IPS-11a (cell line): Measurements from ENCODE around the gene AUH.
"Not testable (repeated sequence)": the region's sequence is repeated elsewhere in the genome, so short reads cannot be mapped to it uniquely, and the experiment has no call there.

Experiments
- H3K4me3 ChIP-seq: one replicate; pipeline ENCODE4 v1.5.1; 2013; ENCODE audit warnings: low read depth, low read length, control low read depth

The AUH gene

DNA sequence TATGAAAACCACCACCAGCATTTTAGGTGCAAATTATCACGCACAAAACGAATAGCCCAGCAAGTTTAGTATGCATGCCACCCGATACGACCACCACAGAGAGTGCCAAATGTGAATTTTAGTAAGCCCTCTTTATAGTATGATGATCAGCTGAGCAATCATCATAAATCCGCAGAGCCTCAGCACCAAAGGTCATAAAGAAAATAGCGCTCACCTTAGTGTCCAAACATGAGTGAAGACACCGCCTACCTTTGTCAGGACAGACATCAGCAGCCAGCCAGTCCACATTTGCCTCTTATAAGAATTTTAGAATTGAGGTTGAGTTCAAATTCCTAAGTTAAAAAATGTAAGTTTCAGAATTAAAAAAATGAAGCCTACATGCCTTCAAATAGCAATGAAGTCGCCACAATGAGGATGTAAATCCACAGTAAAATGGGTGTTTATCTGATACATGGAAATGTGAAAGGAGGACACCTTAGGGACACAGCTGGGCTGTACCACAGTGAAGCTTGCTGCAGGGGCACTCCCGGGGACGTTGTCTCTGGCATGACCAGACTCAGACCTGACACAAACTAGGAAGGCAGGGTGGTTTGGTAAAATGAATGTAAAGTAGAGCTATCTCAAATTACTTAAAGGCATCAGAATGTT is 149.0 kb downstream of the AUH start:
- H3K4me3 ChIP-seq: no peak overlapping the region

DNA sequence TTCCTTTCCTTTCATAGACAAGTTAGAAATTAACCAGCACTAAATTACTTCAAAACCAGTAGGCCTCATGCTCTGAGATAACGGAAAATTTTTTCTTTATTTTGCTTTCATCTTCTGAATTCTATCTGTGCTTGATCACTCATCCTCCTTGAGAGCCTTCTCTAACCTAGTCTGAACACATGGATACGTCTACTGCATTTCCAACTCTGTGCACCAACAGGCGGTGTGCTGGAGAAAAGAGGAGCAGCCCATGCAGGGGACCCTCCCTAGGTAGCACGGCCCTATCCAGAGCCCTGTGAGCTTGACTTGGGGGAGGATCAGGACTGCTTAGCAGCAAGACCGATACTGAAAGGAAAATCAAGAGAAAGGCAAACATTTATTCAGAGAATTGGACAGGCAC is 149.8 kb downstream of the AUH start:
- no peak overlapping the region for H3K4me3 ChIP-seq

DNA sequence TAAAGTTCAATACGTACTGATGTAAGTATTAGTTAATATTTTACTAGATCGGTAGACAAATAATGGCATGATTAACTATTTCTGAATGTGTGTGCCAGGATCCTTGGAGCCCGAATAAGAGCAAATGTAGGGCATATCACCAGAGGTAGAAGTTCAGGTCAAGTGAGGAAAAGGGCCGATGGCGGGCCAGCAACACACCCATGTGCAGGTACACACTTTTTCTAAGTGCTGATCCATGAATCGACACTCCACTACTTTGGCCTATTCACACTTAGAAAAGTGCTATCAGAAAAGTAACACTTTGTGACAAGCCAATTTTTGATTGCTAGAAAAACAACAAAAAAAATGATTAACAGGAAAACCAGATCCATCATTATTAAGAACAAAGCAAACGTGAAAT is 150.3 kb downstream of the AUH start:
- H3K4me3 ChIP-seq: no peak overlapping the region

DNA sequence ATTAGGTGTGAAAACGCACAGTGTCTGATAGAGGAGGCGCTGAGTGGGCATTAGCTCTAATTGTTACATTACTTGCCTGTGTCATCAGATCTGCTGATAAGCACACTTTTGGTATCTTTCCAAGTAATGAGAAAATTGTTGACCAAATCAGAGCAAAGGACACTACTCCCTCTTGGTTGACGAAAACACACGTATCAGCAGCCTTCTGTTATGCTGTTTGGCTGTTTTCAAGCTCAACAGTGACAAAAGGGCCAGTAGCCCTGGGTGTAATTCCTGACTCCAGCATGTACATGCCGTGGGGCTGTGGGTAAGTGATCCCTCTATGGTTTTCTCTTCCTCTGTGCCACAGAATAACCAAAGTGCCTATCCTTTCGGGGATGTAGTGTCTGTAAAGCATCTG is 151.4 kb downstream of the AUH start:
- H3K4me3 ChIP-seq: no peak overlapping the region

DNA sequence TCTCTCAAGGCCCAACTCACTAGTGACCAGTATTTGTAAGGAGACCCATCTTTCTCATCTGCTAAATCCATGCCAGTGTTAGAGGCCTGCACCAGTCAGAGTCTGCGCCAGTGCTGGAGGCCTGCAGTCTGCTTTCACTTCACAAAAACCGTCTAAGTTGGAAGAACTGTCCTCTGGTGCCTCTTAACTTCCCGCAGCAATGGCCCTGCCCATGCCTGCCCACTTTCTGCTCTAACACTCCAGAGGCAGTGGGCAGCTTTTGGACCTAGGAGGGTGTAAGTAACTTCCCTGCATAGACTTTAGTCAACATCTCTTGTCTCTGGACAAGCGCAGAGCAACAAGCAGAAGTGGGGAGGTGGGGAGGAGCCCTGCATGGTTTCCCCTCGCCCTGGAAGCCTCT is 152.9 kb downstream of the AUH start:
- no peak overlapping the region for H3K4me3 ChIP-seq

DNA sequence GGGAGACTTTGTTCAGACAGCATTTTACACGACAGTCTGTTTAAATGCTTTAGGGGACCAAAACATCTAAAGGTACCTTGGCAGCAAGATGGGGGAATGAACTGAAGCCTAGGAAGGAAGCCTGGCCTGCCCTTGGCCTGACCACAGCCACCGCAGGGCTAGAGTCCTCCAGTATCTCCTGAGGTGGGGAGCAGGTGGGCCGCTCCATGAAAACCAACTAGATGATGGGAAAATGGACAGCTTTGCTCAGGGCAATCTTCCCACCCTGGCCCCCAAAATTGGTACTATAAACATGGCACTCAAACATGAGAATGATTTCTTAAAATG is 153.3 kb downstream of the AUH start:
- H3K4me3 ChIP-seq: no peak overlapping the region

DNA sequence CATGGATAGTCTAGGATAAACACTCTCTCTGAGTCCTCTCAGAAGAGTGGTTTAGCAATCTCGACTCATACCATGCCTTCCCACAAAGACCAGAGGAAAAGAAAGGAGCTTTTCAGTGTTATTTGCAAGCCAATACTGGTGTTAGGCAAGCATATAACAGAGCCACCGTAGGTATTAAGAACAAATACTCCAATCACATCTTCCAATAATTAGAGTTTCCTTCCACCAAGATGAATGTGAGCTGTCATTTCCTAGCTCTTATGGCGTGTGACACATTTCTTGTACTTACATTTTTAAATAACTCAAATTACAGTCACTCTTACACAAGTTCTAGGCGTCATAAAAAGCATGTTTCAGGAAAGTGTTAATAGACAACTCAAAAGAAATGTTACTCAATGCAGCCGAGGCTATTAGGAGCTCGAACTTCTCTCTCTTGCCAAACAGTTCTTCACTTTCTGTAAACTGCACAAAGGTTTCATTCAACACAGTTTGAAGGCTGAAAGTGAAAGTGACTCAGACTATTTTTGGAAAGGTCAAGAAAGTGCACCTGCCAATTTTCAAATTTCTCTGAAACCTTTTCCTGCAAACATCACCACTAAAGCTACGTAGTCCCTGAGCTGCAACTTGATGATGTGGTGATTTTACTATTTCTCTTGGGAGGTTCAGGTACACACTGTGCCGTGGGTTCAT is 153.8 kb downstream of the AUH start:
- no peak overlapping the region for H3K4me3 ChIP-seq

DNA sequence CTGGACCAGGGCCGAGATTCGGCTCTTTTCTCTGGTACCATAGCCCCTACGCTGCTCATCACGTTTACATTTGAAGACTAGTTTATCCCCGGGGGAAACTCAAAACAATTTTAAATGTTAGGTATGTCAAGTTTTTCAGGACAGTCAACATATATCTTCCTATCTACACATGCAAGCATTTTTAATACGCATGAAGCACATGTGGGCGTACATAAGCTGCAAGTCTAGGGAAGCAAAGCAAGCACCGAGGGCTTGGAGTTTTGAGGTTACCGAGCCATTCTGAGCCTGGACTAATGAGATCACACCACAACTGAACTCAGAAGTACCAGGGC is 154.4 kb downstream of the AUH start:
- H3K4me3 ChIP-seq: no peak overlapping the region

DNA sequence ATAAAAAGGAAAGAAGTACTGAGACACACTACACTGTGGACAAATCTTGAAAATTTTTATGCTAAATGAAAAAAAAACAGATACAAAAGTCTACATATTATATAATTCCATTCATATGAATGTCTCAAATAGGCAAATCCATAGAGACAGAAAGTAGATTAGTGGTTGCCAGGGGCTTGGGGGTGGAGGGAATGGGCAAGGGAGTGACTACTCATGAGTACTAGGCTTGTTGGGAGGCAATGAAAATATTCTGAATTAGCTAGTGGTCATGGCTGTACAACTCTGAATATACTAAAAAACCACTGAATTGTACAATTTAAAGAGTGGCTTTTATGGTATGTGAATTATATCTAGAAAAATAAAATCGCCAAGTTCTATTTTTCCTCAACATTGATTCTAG is 154.9 kb downstream of the AUH start:
- H3K4me3 ChIP-seq: no peak overlapping the region

DNA sequence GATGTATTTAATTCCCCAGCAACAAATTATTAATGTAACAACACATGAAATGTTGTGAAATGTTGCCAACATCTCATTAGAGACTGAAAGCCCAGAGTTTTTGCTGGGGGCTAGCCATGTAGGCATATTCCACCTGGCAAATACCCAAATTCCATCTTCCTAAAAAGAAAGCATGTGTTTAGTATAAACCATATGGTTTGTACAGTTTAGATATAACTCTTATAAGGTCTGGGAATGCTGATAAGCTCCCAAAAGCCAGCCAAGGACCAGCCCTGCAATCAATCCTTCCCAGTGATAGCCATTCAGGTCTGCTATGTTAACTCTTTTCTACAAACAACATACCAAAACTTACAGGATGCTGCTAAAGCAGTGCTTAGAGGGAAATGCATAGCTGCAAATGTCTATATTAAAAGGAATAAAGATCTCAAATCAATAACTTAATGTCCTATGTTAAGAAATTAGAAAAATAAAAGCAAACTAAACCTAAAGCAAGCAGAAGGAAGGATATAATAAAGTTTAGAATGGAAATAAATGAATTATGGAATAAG is 158.9 kb downstream of the AUH start:
- no peak overlapping the region for H3K4me3 ChIP-seq

DNA sequence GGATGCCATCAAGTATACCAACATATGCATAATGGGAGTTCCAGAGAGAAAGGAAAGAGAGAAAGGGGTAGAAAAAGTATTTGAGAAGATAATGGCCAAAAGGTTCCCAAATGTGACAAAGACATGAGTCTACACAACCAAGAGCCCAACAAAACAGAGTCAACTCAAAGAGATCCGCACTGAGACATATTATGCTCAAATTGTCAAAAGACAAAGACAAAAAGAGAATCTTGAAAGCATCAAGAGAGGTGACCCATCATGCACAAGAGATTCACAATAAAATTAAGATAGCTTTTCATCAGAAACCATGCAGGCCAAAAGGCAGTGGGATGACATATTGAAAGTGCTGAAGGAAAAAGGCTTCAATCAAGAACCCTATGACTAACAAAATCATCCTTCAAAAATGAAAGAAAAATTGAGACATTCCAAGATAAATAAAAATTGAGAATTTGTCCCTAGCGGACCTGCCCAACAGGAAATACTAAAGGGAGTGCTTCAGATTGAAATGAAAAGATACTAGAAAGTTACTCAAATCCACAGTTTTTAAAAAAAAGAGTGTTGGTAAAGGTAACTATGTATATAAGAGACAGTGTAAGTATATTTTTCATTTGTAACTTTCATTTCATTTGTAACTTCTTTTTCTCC is 160.9 kb downstream of the AUH start:
- H3K4me3 ChIP-seq: no peak overlapping the region

DNA sequence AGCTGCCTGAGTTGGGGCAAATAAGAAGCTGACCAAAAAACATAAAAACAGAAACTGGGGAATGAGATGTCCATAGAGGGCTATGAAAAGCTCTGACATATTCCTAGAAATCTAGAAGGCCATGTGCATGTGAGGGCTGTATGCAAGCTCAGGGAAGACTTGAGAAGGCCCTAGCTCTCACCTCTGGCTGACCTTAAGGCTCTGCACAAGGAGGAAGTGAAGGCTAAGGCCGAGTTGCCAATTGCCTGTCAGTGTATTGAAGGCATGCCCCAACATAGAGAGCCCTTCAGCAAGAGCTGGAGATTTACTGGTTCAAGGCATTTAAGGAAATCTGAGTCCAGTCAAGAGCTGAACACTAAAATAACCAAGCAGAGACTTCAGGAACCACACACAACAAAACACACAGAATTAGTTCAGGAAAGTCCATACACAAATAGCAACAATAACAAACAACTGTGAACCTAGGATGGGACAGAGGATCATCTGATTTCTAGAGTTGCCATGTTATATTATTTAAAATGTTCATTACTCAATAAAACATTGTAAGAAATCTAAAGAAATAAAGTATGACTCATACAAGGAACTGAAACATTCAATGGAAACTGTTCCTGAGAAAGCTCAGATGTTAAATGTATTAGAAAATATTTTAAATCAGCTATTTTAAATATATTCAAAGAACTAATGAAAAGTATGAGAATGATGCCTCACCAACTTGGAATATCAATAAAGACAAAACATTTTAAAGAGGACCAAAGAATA is 161.8 kb downstream of the AUH start:
- no peak overlapping the region for H3K4me3 ChIP-seq

DNA sequence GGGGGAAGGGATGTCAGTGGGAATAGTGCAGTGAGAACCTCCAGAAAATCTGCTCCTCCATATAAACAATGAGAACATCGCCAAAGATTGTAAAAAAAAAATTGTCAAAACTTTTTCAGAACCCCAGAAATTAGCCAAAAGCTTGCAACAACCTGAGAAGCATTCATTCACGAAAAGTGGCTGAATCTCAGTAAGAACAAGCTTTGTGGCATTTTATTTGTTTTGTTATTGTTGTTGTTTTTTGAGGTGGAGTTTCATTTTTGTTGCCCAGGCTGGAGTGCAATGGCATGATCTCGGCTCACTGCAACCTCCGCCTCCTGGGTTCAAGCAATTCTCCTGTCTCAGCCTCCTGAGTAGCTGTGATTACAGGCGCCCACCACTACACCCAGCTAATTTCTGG is 162.8 kb downstream of the AUH start:
- not testable (repeated sequence) for H3K4me3 ChIP-seq

DNA sequence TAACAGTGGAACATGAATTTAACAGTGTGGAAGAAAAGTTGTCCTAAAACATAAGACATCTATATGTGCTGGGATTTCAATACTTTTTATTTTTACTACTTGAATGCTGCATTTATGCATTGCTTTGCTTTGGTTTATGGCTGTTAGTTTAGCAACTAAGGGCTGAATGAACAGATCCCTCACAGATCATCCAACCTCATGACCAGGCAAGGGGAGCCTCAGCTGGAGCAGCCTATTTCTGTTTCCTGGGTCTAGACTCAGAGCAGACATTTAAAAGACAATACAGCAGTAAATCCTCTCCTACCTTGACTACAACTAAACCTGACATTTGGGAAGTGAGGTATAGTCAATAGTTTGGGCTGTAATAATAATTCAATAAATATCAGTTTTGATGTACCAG is 163.3 kb downstream of the AUH start:
- no peak overlapping the region for H3K4me3 ChIP-seq

DNA sequence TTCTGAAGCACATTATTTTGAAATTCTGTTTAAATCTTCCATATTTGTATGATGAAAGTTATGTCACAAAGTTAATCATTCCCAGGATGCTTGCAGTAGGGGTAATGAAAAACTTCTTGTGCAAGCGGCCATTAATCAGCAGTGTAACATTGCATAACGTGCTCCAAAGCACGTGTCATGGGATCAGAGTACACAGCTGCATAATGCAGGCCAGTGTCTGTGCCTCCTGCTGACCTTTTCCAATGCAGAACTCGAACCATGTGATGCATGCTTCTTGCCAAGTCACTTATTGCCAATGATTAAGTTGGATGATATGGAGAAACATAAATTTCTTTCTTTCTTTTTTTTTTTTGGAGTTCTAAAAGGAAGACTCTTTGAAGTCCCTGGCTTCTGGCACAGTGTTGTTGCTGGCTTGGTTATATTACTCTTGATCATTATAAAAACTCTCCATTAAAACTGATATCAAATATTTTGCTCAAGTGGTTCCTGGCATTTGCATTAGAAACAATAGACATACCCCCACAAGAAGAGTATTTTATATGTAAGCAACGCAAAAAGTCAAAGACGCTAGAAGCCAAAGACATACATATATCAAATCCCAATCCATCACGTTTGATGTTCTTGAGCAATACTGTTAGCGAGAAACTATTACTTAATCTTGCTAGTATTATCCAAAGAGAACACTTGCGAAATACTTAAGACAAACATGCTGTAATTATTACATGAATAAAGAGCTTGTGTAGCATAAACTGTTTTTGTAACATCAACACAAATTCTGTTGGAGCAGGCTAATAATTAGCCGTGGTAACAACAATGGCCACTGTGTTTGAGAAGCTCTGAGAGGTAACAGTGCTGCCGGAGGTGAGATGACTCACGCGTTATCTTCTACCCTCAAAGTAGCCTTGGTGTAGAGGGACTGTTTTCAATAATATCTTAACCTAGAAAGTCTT is 164.2 kb downstream of the AUH start:
- H3K4me3 ChIP-seq: no peak overlapping the region

DNA sequence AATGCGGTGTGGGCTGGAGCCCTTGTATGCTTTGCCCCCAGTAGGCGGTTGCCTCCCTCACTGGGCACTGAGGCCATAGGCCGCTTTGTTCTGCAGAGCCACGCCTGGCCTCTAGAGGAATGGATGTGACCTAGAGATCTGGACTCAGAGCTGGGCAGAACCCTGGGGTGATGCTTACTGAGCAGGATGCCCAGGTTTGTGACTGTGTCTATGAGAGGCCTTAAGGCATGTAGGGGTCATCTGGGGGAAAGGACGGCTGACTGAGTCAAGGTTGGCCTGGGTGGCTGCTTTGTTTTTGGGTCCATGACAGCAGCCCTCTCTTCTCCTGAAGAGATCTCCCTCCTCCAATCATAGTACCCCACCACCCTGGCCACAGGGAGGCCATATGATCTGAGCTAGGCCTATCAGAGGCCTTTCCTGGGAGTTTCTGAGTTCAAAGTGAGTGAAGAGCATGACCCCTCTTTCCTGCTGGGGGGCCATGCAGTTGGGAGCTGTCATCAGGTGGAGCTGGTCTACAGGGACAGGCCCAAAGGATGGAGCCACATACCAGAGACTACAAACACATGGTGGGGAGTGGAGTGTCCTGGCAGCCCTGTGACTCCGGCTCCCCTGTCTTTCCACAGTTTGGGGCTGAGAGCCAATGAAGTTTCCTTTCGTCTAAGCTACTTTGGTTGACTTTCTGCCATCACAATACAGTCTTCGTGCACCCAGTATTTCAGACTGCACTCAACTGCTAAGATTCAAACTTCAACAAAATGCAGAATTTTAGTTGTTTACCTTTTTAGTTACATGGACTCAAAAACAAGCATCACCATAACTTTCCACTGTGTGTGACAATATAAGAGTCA is 165.4 kb downstream of the AUH start:
- H3K4me3 ChIP-seq: no peak overlapping the region

DNA sequence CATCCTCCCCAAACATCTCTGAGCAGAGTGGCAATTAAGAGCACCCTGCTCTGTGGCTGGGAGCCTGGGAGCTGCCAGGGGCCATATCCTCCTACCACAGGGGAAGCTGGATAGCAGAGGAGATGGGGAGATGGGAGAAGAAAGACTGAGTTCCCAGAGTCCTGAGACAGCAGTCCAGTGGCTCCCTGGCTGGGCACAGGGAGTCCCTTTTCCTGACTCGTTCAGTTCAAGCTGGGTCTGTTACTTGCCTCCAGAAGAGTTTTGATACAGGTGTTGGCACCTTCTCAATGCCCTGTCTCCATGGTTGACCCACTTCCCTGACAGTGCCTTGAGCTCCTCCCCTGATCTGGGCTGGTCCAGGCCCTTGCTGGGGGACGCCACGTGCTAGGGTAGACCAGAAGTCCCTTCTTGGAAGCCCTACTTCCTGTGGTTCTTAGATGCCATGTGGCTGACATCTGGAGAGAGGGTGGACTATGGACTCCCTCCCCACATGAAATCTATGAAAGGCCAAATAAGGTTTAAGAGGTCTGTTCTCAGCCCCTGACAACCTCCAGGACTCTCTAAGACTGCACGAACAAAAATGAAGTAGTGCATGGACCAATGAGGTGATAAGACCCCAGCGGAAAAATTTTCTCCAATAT is 166.2 kb downstream of the AUH start:
- no peak overlapping the region for H3K4me3 ChIP-seq

DNA sequence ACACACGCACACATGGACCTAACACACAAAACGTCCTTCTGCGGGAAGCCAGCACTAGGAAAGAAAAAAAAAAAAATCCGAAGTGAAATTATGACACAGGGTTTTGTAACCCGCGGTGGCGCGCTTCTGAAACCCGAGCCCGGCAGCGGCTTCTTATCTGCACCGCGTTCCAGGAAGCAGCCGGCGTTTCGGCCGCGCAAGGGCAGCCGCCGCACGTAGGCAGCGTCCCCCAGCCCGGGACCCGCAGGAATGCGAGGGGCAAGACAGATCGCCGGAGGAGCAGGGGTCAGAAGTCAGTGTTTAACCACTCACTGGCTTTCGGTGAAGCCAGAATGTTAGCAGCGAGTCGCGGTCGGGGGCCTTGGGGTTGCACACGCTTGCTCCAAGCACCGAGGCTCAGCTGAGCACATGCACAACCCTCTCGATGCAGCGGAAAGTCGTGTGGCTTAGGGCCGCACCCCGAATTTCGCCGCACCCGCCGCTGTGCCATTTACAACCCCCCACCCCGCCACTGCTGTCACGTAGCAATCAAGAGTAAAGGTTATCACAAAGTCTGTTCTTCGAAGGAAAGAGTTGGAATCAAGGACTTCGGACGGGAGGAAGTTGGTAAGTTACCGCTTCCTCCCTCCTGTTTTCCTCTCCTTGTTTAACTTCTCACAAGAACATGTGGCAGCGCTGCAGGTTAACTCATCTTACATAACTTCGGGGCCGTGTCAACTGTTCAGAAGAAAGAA is 167.9 kb downstream of the AUH start:
- H3K4me3 ChIP-seq: peak overlapping the region; percentile 35
